Cardiac septum (tissue), 1 donor: ENCODE data around the gene GDF2. TPM values are rescaled to one million over a fixed set of nuclear protein-coding genes. Genes with fewer than 3 reads are reported as not detected.
A peak's percentile ranks its signal among the peaks of the same experiment; 100 is the strongest.

ENCODE experiments used
- DNase-seq: peaks from one replicate; pipeline ENCODE4 v3.0.0-alpha.2; 2020; ENCODE audit warnings: low spot score
- intact Hi-C: fragments of 100-400 bp; cut with DNase I; formaldehyde crosslinking; loops from one replicate; pipeline ENCODE4 v1.14.0; 2022
- total RNA-seq: library from RNA; stranded (reverse); fragmentation: NEBNext Ultra II Directional; extraction: Animal tissue kit (Norgen Biotek cat#: 25700); gene quantifications from one replicate; pipeline ENCODE4 v1.2.1, GENCODE V29; 2021
- donor health status: DM: no; HTN: no; CAD: no.

GDF2 gene
- total RNA-seq, 1 donor from 2014 or later = not detected

- no peak for DNase-seq
- intact Hi-C loops = no loop called here
Observed at GRCh38 chr10:47289921-47290320, 32.3 kb upstream of the GDF2 start.

- intact Hi-C loops = no loop called here
- no peak for DNase-seq
Observed at GRCh38 chr10:47290338-47290737, 31.9 kb upstream of the GDF2 start.

GRCh38 chr10:47291682-47292081 is 30.6 kb upstream of the GDF2 start:
- DNase-seq = peak; percentile 71
- intact Hi-C loops = no loop called here

- DNase-seq = peak; percentile 12
- intact Hi-C loops = no loop called here
Observed at GRCh38 chr10:47294057-47294456, 28.2 kb upstream of the GDF2 start.

GRCh38 chr10:47294501-47294900 is 27.8 kb upstream of the GDF2 start:
- peak; percentile 36 for DNase-seq

GRCh38 chr10:47295411-47295810 is 26.8 kb upstream of the GDF2 start:
- DNase-seq = peak; percentile 59
- intact Hi-C loops = no loop called here

More at GRCh38 chr10:47294501-47294900, 27.8 kb upstream of the GDF2 start:
- intact Hi-C loops = no loop called here

GRCh38 chr10:47296156-47296894 is 25.9 kb upstream of the GDF2 start:
- intact Hi-C loops = no loop called here
- DNase-seq = peak; percentile 22

- intact Hi-C loops = no loop called here
- no peak for DNase-seq
Observed at GRCh38 chr10:47296941-47297340, 25.3 kb upstream of the GDF2 start.

- DNase-seq = no peak
- intact Hi-C loops = no loop called here
Observed at GRCh38 chr10:47297866-47298540, 24.3 kb upstream of the GDF2 start.

- no peak for DNase-seq
- intact Hi-C loops = no loop called here
Observed at GRCh38 chr10:47298715-47299114, 23.5 kb upstream of the GDF2 start.

- no peak for DNase-seq
- intact Hi-C loops = no loop called here
Observed at GRCh38 chr10:47299611-47300428, 22.4 kb upstream of the GDF2 start, which contains the start of gene GDF10. Gene GDF10, plus strand, starts transcription at chr10:47300197. Its CDS starts 455 bp downstream, at chr10:47300652.

GRCh38 chr10:47300429-47300931 is 21.8 kb upstream of the GDF2 start:
- intact Hi-C loops = no loop called here
- no peak for DNase-seq

- no peak for DNase-seq
- intact Hi-C loops = no loop called here
Observed at GRCh38 chr10:47301833-47302232, 20.4 kb upstream of the GDF2 start.

- no peak for DNase-seq
- intact Hi-C loops = no loop called here
Observed at GRCh38 chr10:47303105-47303504, 19.1 kb upstream of the GDF2 start.

- intact Hi-C loops = no loop called here
- DNase-seq = no peak
Observed at GRCh38 chr10:47303866-47304265, 18.4 kb upstream of the GDF2 start.

GRCh38 chr10:47305566-47305965 is 16.7 kb upstream of the GDF2 start:
- DNase-seq = no peak
- intact Hi-C loops = no loop called here

GRCh38 chr10:47306387-47307210 is 15.7 kb upstream of the GDF2 start:
- intact Hi-C loops = no loop called here
- DNase-seq = no peak

- intact Hi-C loops = no loop called here
- DNase-seq = no peak
Observed at GRCh38 chr10:47307381-47307780, 14.9 kb upstream of the GDF2 start.

GRCh38 chr10:47308775-47309174 is 13.5 kb upstream of the GDF2 start:
- intact Hi-C loops = no loop called here
- no peak for DNase-seq
